ENCODE data around the gene MEAK7.

Gene MEAK7

DNA sequence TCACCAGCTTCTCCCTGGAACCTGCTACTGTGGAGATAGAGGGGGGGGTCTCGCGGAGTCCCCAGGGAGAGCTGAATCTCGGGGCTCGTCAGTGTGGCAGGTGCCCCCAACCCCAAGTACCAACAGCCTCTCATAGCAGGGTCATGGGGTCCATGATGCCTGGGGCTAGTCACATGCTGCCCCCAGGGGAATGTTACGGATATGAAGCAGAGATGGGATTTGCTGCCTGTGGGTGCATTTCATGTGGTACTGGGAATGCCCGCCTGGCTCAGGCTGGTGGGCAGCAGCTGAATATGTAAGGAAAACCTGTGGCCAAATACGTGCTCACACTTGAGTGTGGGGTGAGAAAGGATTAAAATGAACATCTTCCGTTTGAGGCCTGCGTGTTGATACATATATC lies 49.4 kb downstream of the MEAK7 start:
- FAIRE-seq: no peak
- no peak for DNase-seq (ENCODE audit: extremely low spot score, insufficient read length, low read depth)

All from GM18507 (cell line).